Measurements from ENCODE around the gene TTLL8.
"Not testable (repeated sequence)": the region's sequence is repeated elsewhere in the genome, so short reads cannot be mapped to it uniquely, and the experiment has no call there.

Gene TTLL8

DNA sequence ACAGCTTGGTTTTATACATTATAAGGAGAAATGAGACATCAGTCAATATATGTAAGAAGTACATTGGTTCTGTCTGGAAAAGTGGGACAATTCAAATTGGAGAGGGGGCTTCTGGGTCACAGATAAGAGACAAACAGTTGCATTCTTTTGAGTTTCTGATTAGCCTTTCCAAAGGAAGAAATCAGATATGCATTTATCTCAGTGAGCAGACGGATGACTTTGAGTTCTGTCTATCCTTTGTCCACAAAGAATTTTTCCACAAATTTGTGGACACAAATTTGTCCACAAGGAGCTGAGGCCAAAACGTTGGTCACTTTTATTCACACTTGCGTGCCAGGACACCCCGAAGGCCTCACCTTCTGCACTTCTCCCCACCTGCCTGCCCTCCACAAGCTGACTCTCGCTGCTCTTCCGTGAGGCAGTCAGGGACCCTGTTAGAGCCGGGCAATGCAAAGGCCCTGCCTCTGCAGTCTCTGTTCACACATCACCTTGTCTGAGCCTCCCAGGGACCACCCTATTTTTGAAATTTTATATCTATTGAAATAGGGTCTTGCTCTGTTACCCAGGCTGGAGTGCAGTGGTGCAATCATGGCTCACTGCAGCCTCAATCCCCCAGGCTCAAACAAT lies 66.1 kb downstream of the TTLL8 start:
- Histone ChIP-seq H3K4me1 (ENCODE audit: control insufficient read depth, insufficient read depth, low read length) (no peaks in the 10 kb centered on the region), H3K36me3 (ENCODE audit: control insufficient read depth in 2 of 2, insufficient read depth in 1 of 2, low read length in 2 of 2) (no peaks in the 10 kb centered on the region), H3K27ac (ENCODE audit: extremely low read depth, low read depth, low read length) (no peak overlapping the region), H3K9me3 (ENCODE audit: control insufficient read depth, insufficient read depth, low read depth, low read length) (no peaks in the 10 kb centered on the region), H3K4me3 (ENCODE audit: low read depth, low read length) (no peak overlapping the region)
- POLR2A ChIA-PET, result no interaction called here
- no peak for TF ChIP-seq ZNF626 (tag by site-specific recombination; IDR thresholded peaks at IDR 0.05)
- no peak for TF ChIP-seq ZNF610 (tag by site-specific recombination; IDR thresholded peaks at IDR 0.05; ENCODE audit: borderline replicate concordance)
- no peak for TF ChIP-seq ZNF654 (tag by site-specific recombination; IDR thresholded peaks at IDR 0.05; ENCODE audit: low read depth)
- no peak for TF ChIP-seq MZF1 (tag by site-specific recombination; IDR thresholded peaks at IDR 0.05; ENCODE audit: borderline replicate concordance)
- no peak for TF ChIP-seq ZFHX2 (tag by site-specific recombination; conservative IDR thresholded peaks at IDR 0.05)
- TF ChIP-seq, protein P1, sequence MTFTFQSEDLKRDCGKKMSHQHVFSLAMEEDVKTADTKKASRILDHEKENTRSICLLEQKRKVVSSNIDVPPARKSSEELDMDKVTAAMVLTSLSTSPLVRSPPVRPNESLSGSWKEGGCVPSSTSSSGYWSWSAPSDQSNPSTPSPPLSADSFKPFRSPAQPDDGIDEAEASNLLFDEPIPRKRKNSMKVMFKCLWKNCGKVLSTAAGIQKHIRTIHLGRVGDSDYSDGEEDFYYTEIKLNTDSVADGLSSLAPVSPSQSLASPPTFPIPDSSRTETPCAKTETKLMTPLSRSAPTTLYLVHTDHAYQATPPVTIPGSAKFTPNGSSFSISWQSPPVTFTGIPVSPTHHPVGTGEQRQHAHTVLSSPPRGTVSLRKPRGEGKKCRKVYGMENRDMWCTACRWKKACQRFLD (tag by site-specific recombination; IDR thresholded peaks at IDR 0.05), result no peak
- TF ChIP-seq KLF8 (tag by site-specific recombination; IDR thresholded peaks at IDR 0.05), result no peak
- TF ChIP-seq ZNF560 (tag by site-specific recombination; IDR thresholded peaks at IDR 0.05; ENCODE audit: borderline replicate concordance), result no peak
- no peak for TF ChIP-seq ZNF121 (tag by site-specific recombination; IDR thresholded peaks at IDR 0.05)
- TF ChIP-seq, protein P2, sequence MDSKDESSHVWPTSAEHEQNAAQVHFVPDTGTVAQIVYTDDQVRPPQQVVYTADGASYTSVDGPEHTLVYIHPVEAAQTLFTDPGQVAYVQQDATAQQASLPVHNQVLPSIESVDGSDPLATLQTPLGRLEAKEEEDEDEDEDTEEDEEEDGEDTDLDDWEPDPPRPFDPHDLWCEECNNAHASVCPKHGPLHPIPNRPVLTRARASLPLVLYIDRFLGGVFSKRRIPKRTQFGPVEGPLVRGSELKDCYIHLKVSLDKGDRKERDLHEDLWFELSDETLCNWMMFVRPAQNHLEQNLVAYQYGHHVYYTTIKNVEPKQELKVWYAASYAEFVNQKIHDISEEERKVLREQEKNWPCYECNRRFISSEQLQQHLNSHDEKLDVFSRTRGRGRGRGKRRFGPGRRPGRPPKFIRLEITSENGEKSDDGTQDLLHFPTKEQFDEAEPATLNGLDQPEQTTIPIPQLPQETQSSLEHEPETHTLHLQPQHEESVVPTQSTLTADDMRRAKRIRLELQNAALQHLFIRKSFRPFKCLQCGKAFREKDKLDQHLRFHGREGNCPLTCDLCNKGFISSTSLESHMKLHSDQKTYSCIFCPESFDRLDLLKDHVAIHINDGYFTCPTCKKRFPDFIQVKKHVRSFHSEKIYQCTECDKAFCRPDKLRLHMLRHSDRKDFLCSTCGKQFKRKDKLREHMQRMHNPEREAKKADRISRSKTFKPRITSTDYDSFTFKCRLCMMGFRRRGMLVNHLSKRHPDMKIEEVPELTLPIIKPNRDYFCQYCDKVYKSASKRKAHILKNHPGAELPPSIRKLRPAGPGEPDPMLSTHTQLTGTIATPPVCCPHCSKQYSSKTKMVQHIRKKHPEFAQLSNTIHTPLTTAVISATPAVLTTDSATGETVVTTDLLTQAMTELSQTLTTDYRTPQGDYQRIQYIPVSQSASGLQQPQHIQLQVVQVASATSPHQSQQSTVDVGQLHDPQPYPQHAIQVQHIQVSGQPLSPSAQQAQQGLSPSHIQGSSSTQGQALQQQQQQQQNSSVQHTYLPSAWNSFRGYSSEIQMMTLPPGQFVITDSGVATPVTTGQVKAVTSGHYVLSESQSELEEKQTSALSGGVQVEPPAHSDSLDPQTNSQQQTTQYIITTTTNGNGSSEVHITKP (tag by site-specific recombination; IDR thresholded peaks at IDR 0.05), result no peak
- no peak for TF ChIP-seq SP7 (tag by site-specific recombination; IDR thresholded peaks at IDR 0.05)
- TF ChIP-seq, protein P3, sequence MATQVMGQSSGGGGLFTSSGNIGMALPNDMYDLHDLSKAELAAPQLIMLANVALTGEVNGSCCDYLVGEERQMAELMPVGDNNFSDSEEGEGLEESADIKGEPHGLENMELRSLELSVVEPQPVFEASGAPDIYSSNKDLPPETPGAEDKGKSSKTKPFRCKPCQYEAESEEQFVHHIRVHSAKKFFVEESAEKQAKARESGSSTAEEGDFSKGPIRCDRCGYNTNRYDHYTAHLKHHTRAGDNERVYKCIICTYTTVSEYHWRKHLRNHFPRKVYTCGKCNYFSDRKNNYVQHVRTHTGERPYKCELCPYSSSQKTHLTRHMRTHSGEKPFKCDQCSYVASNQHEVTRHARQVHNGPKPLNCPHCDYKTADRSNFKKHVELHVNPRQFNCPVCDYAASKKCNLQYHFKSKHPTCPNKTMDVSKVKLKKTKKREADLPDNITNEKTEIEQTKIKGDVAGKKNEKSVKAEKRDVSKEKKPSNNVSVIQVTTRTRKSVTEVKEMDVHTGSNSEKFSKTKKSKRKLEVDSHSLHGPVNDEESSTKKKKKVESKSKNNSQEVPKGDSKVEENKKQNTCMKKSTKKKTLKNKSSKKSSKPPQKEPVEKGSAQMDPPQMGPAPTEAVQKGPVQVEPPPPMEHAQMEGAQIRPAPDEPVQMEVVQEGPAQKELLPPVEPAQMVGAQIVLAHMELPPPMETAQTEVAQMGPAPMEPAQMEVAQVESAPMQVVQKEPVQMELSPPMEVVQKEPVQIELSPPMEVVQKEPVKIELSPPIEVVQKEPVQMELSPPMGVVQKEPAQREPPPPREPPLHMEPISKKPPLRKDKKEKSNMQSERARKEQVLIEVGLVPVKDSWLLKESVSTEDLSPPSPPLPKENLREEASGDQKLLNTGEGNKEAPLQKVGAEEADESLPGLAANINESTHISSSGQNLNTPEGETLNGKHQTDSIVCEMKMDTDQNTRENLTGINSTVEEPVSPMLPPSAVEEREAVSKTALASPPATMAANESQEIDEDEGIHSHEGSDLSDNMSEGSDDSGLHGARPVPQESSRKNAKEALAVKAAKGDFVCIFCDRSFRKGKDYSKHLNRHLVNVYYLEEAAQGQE (tag by site-specific recombination; IDR thresholded peaks at IDR 0.05), result no peak
- TF ChIP-seq ZNF707 (tag by site-specific recombination; IDR thresholded peaks at IDR 0.05), result no peak
- TF ChIP-seq ZNF19 (tag by site-specific recombination; IDR thresholded peaks at IDR 0.05; ENCODE audit: low read depth), result no peak
- no peak for TF ChIP-seq SCRT1 (tag by site-specific recombination; IDR thresholded peaks at IDR 0.05; ENCODE audit: borderline replicate concordance)
- TF ChIP-seq WT1 (tag by site-specific recombination; IDR thresholded peaks at IDR 0.05), result no peak
- CTCF ChIA-PET, result interaction anchor here (0.9 to 2.3 kb wide), 3 partner anchors 16 to 61 kb away, joined by 4 to 7 read pairs (median 4); no protein-coding TSS in a partner anchor

DNA sequence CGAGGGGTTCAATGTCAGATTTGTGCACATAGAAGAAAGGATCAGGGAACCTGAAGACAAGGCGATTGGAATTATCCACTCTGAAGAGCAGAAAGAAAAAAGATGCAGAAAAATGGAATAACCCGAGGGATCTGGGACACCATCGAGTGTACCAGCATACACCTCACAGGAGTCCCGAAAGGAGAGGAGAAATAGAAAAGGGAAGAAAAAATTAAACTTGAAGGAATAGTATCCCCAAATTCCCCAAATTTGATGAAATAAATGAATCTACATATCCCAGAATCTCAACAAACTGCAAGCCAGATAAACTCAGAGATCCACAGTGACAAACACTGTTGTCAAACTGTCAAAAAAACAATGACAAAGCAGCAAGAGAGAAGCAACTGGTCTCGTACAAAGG lies 66.9 kb downstream of the TTLL8 start:
- ChIA-PET CTCF (interaction anchor here (1.0 to 1.1 kb wide), 2 partner anchors 11 to 39 kb away, joined by 4 to 5 read pairs; no protein-coding TSS in a partner anchor), POLR2A (no interaction called here)
- Histone ChIP-seq H3K9me3 (ENCODE audit: control insufficient read depth, insufficient read depth, low read depth, low read length) (no peaks in the 10 kb centered on the region), H3K4me1 (ENCODE audit: control insufficient read depth, insufficient read depth, low read length) (no peaks in the 10 kb centered on the region), H3K36me3 (ENCODE audit: control insufficient read depth in 2 of 2, insufficient read depth in 1 of 2, low read length in 2 of 2) (no peaks in the 10 kb centered on the region), H3K27ac (ENCODE audit: extremely low read depth, low read depth, low read length) (no peak overlapping the region), H3K4me3 (ENCODE audit: low read depth, low read length) (no peak overlapping the region)
- peak; percentile 89 for TF ChIP-seq TRIM28 (IDR thresholded peaks at IDR 0.05; ENCODE audit: borderline replicate concordance, low read length)
- TF ChIP-seq SETDB1 (IDR thresholded peaks at IDR 0.05; ENCODE audit: insufficient read length, low read length), result peak; percentile 91
- TF ChIP-seq ZNF558 (tag by site-specific recombination; IDR thresholded peaks at IDR 0.05), result peak; percentile 99
- TF ChIP-seq HOXC10 (CRISPR knock-in tag; IDR thresholded peaks at IDR 0.05), result no peak
- TF ChIP-seq ZNF341 (tag by site-specific recombination; IDR thresholded peaks at IDR 0.05; ENCODE audit: low read depth), result no peak

DNA sequence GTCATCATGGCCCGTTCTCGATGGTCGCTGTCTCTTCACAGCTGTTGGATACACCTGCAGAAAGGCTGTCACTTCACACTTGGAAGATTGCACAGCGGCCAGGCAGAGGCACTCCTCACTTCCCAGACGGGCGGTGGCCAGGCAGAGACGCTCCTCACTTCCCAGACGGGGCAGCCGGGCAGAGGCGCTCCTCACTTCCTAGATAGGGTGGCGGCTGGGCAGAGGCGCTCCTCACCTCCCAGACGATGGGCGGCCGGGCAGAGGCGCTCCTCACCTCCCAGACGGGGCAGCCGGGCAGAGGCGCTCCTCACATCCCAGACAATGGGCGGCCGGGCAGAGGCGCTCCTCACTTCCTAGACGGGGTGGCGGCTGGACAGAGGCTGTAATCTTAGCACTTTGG lies 68.3 kb downstream of the TTLL8 start:
- H3K4me3 ChIP-seq (ENCODE audit: low read depth, low read length); H3K27ac ChIP-seq (ENCODE audit: extremely low read depth, low read depth, low read length); H3K4me1 ChIP-seq (ENCODE audit: control insufficient read depth, insufficient read depth, low read length); CTCF ChIA-PET; H3K36me3 ChIP-seq (ENCODE audit: control insufficient read depth in 2 of 2, insufficient read depth in 1 of 2, low read length in 2 of 2); H3K9me3 ChIP-seq (ENCODE audit: control insufficient read depth, insufficient read depth, low read depth, low read length): not testable (repeated sequence)
- POLR2A ChIA-PET, result interaction anchor here (0.6 kb wide), 1 partner anchor 27 kb away, joined by 3 read pairs; no protein-coding TSS in a partner anchor

All from HEK293 (cell line).